Mucosa of rectum (tissue), 2 donors: ENCODE data around the gene RPS2.

Experiments used
- H3K27ac ChIP-seq, 2 donors: one replicate each; pipeline ENCODE4 v1.7.0; 2013; ENCODE audit warnings: inconsistent platforms in 2 of 2, low read depth in 2 of 2, low read length in 2 of 2
- H3K27me3 ChIP-seq, 2 donors: one replicate each; pipeline ENCODE4 v1.7.0; 2013; ENCODE audit warnings: low read length in 2 of 2; ENCODE audit not compliant: control insufficient read depth in 2 of 2, insufficient read depth in 2 of 2
- H3K36me3 ChIP-seq, 2 donors: one replicate each; pipeline ENCODE4 v1.7.0; 2013; ENCODE audit warnings: low read length in 2 of 2; ENCODE audit not compliant: control insufficient read depth in 2 of 2, insufficient read depth in 2 of 2
- H3K4me1 ChIP-seq, 2 donors: one replicate each; pipeline ENCODE4 v1.7.0; 2013; ENCODE audit warnings: low read length in 2 of 2, mild to moderate bottlenecking in 1 of 2; ENCODE audit not compliant: control insufficient read depth in 2 of 2, insufficient read depth in 2 of 2
- H3K4me3 ChIP-seq, 2 donors: one replicate each; pipeline ENCODE4 v1.7.0; 2013; ENCODE audit warnings: low read length in 2 of 2
- H3K9ac ChIP-seq, 2 donors: one replicate each; pipeline ENCODE4 v1.7.0; 2013; ENCODE audit warnings: low read length in 2 of 2, low read depth in 1 of 2, mild to moderate bottlenecking in 1 of 2
- H3K9me3 ChIP-seq, 2 donors: one replicate each; pipeline ENCODE4 v1.7.0; 2013; ENCODE audit warnings: low read length in 2 of 2; ENCODE audit not compliant: control insufficient read depth in 2 of 2
- donor health status: healthy.
- donor health status: Normal muscosa, but diverticular disease.

RPS2 gene

DNA sequence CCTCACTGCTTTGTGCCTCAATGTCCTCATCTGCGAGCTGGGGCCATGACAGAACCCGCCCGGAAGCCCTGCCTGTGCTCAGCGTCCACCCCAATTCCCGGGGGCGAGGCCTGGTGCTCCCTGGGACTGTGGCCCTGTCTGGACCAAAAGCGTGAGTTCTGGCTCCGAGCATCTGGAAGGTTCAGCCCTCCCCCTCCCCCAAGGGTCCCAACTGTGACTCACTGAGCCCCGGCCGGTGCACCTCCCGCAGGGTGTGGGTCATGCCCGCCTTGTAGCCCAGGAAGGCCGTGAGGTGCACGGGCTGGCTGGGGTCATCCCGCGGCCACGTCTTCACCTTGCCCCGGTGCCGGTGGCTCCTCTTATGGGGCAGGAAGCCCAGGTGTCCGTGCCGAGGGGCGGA is 10.9 kb downstream of the RPS2 start:
- no peaks in the 10 kb centered on the region for H3K27me3 ChIP-seq
- H3K9me3 ChIP-seq, result no peaks in the 10 kb centered on the region
- H3K4me3 ChIP-seq, result no peak overlapping the region
- H3K4me1 ChIP-seq, result peaks cover 0 to 1% of the 10 kb centered on the region in 2 donors
- no peaks in the 10 kb centered on the region for H3K36me3 ChIP-seq
- no peak overlapping the region for H3K9ac ChIP-seq
- H3K27ac ChIP-seq, result no peak overlapping the region

DNA sequence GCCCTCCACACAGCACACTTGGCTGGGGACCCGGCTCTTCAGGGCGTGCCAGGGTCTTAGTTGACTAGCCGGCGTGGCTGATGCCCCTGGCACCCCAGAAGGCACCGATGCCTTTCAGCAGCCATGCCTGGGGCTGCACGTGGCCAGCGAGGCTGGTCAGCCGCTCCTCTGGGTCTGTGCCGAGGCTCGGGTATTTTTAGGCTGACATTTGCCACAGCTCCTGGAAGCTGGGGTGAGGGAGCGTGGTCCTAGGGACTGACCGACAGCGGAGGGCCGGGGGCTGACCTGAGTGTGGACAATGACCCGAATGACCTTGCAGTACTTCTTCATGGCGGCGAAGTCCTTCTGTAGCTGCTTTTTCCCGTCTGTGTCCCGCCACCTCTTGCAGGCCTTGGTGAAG is 14.1 kb downstream of the RPS2 start:
- Histone ChIP-seq H3K9ac (no peak overlapping the region), H3K36me3 (no peaks in the 10 kb centered on the region), H3K9me3 (no peaks in the 10 kb centered on the region), H3K27me3 (no peaks in the 10 kb centered on the region), H3K27ac (no peak overlapping the region), H3K4me1 (no peaks in the 10 kb centered on the region), H3K4me3 (no peak overlapping the region)

DNA sequence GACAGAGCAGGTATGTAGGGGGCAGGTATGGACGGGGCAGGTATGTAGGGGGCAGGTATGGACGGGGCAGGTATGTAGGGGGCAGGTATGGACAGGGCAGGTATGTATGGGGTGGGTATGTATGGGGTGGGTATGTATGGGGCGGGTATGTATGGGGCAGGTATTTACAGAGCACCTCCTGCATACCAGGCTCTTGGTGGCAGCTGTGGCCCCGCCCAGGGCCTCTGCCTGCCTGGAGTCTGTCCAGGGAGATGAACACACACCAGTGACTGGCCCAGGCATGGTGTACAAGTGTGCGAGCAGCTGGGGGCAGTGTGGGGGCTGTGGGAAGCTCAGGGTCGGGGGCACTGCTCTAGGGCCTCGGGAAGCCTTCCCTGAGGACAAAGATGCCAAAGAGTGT is 14.6 kb downstream of the RPS2 start:
- no peaks in the 10 kb centered on the region for H3K36me3 ChIP-seq
- no peak overlapping the region for H3K9ac ChIP-seq
- H3K27me3 ChIP-seq, result no peaks in the 10 kb centered on the region
- no peaks in the 10 kb centered on the region for H3K4me1 ChIP-seq
- no peak overlapping the region for H3K4me3 ChIP-seq
- no peaks in the 10 kb centered on the region for H3K9me3 ChIP-seq
- no peak overlapping the region for H3K27ac ChIP-seq

DNA sequence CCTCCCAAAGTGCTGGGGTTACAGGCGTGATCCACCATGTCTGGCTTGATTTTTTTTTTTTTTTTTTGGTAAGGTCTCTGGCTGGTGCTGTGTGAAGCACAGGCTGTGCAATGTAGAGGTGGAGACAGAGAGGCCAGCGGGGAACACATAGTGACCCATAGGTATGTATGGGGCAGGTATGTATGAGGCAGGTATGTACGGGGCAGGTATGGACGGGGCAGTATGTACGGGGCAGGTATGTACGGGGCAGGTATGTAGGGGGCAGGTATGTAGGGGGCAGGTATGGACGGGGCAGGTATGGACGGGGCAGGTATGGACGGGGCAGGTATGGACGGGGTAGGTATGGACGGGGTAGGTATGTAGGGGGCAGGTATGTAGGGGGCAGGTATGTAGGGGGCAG is 15.1 kb downstream of the RPS2 start:
- Histone ChIP-seq H3K27me3 (no peaks in the 10 kb centered on the region), H3K4me3 (no peak overlapping the region), H3K9me3 (no peaks in the 10 kb centered on the region), H3K27ac (no peak overlapping the region), H3K36me3 (no peaks in the 10 kb centered on the region), H3K9ac (no peak overlapping the region), H3K4me1 (no peaks in the 10 kb centered on the region)

DNA sequence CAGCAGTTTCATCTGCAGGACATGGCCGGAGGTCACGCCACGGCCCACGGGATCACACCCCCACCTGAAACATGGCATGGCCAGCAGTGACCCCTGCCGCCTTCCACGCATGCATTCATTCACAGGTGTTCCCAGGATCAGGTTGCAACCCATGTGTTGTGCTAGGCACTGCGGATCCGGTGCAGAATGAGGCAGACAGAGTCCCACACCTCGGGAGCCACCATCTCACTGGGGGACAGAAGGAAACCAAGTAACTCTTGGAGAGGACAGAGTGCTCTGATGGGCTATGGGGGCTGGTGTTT is 17.3 kb downstream of the RPS2 start:
- Histone ChIP-seq H3K4me1 (peaks cover 6 to 9% of the 10 kb centered on the region in 2 donors), H3K9ac (no peak overlapping the region), H3K36me3 (no peaks in the 10 kb centered on the region), H3K4me3 (no peak overlapping the region), H3K27me3 (no peaks in the 10 kb centered on the region), H3K27ac (no peak overlapping the region), H3K9me3 (no peaks in the 10 kb centered on the region)

DNA sequence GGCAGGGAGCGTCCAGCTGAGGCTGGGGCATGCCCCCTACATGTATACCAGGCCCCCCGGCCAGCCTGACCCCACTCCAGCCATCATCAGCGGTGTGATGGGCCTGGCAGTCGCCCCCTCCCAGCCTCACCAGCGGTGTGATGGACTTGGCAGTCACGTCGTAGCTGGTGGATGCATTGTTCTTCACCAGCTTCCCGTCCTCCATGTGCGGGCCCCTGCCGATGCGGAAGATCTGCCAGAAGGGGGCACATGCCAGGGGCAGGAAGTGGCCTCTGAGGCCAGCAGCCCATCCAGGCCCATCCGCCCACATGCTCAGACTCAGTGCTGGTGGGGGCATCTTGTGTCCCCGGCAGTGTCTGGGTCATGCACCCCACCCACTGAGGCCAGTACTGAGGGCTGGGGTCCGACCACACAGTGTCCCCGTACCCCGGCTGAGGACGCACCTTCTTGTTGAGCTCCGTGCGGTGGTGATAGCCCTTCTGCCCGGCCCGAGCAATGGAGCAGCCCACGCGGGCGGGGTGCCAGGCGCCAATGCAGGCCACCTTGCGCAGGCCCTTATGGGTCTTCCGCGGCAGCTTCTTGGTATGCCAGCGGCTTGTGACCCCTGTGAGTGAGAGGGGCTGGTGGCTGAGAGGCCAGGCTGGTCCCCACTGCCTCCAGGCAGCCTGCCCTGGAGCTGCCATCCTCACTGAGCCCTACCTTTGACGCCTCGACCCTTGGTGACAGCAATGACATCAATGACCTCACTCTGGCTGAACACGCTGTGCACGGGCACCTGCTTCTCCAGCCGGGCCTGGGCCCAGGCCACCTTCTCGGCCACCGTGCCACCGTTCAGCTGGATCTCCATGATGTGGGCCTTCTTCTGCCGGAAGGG is 17.9 kb downstream of the RPS2 start:
- Histone ChIP-seq H3K27ac (no peak overlapping the region), H3K9me3 (no peaks in the 10 kb centered on the region), H3K27me3 (no peaks in the 10 kb centered on the region), H3K9ac (no peak overlapping the region), H3K4me1 (peaks cover 12 to 15% of the 10 kb centered on the region in 2 donors), H3K36me3 (no peaks in the 10 kb centered on the region), H3K4me3 (no peak overlapping the region)

DNA sequence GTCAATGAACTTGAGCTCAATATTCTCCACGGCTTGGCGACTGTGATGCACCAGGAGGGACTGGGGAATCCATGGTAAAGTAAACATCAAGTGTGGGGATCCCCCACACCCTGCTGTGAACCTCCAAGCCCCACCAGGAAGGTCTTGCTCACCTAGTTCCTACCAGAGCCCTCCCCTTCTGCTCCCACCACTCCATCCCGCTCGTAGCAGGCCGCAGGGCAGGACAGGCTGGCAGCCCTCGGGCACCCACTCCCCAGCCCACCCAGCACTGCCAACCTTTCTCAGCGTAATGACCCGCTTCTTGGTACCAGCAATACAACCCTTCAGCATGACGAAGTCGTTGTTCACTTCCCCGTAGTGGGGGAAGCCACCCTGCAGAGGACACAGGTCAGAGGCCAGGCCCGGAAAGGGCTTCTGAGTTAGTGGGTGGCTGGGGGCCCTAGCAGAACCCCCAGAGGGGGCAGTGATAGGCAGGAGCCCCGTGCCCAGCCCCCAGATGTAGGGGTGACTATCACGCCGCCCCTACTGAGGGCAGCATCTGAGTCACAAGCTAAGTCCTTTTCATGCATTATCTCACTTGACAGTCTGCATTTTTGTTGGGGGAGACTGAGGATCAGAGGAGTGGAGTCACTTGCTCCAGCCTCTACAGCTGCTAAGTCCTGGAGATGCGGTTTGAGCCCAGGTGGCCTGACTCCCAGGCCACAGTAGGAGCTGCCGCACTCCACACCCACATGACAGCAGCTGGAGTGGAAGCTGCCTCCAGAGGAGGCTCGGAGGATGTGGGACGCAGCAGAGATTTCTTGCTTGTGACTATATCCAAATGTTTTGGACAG is 18.9 kb downstream of the RPS2 start:
- H3K27me3 ChIP-seq, result no peaks in the 10 kb centered on the region
- H3K9ac ChIP-seq, result no peak overlapping the region
- H3K9me3 ChIP-seq, result no peaks in the 10 kb centered on the region
- H3K4me1 ChIP-seq, result peaks cover 21 to 24% of the 10 kb centered on the region in 2 donors
- no peaks in the 10 kb centered on the region for H3K36me3 ChIP-seq
- H3K4me3 ChIP-seq, result no peak overlapping the region
- H3K27ac ChIP-seq, result no peak overlapping the region

DNA sequence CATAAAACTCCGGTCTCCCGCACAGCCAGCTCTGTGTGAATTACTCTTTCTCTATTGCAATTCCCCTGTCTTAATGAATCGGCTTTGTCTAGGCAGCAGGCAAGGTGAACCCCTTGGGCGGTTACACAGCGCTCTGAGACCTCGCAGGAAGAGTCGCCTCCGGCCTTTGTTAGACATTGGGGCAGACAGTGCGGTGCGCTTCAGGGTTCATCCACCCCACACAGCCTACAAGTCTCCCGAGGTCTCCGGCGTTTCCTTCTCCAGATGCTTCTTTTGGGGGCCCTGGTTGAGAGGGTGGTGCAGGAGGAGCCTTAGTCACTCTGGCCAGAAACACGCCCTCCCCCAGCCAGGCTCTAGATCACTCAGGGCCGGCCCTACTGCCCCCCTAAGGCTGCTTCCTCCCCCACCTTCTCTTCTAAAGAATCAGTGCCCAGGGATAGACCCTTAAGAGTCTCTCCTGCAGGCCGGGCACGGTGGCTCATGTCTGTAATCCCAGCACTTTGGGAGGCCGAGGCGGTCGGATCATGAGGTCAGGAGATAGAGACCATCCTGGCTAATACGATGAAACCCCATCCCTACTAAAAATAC is 19.9 kb downstream of the RPS2 start:
- no peaks in the 10 kb centered on the region for H3K27me3 ChIP-seq
- no peak overlapping the region for H3K27ac ChIP-seq
- no peak overlapping the region for H3K9ac ChIP-seq
- H3K4me1 ChIP-seq, result peaks cover 28 to 31% of the 10 kb centered on the region in 2 donors
- peaks cover 0 to 4% of the 10 kb centered on the region in 2 donors for H3K36me3 ChIP-seq
- H3K4me3 ChIP-seq, result no peak overlapping the region
- H3K9me3 ChIP-seq, result no peaks in the 10 kb centered on the region

DNA sequence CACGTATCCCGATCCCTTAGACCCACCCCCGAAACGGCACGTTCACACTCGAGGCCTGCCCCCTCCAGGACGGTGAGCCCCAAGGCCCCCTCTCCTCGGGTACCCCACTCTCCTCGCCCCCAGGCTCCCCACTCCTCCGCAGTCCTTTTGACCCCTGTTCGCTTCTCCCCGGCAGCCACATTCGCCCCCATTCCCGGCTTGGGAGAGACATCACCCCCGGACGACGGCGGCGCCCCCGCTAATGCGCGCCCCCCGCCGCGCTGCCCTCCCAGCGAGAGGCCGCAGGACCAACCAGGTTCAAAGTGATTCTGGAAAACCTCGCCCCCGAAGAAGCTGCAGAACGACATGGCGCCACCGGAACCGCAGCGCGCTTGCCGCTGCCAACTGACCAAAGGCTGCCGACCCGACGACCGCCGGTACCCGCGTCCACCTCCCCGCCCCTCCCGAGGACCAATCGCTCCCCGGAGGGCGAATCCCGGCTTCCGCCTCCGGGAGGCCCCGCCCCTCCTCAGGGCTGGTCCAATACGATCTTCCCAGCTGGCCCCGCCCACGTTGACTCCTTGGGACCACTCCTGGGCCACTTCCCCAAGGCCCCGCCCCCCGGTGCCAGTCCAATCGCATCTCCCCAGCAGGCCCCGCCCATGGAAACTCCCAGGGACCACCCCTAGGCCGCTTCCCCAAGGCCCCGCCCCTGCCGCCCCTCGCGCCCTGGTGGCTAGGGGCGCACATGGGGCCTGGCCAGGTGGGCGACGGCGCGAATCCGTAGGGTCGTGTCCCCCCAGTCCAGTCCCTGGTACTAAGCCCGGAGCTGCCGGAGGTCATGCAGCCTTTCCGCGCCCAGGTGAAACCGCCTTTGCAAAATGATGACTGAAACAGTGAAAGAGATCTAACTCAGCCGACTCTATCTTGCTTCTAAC is 21.6 kb downstream of the RPS2 start, which contains the start of gene MSRB1:
TSS of gene MSRB1 (minus strand) at position 390 of the 917 bp plus-strand sequence. CDS start at position 347, 43 bp downstream.
- H3K27me3 ChIP-seq, result no peaks in the 10 kb centered on the region
- peaks cover 28 to 37% of the 10 kb centered on the region in 2 donors for H3K4me1 ChIP-seq
- H3K27ac ChIP-seq, result peak within 1 kb of the TSS; percentile 81 to 84
- peaks cover 9 to 18% of the 10 kb centered on the region in 2 donors for H3K36me3 ChIP-seq
- H3K9me3 ChIP-seq, result no peaks in the 10 kb centered on the region
- H3K4me3 ChIP-seq, result peak within 1 kb of the TSS; percentile 80 to 94
- peak within 1 kb of the TSS; percentile 83 to 90 for H3K9ac ChIP-seq
